Measurements from ENCODE around the gene HSCB.

Gene HSCB

GRCh38 chr22:28773461-28773867 is 31.6 kb downstream of the HSCB start:
- H3K27me3 ChIP-seq (ENCODE audit: low read length), result no peaks in the 10 kb centered on the region
- peak overlapping the region; percentile 68 for H3K9ac ChIP-seq (ENCODE audit: low read length)
- H2AFZ ChIP-seq (ENCODE audit: low read depth, low read length, severe bottlenecking), result peak overlapping the region; percentile 65
- H3K4me3 ChIP-seq (ENCODE audit: insufficient read depth, low read length, poor library complexity, severe bottlenecking), result peak overlapping the region; percentile 87
- TF ChIP-seq EZH2phosphoT487 (conservative IDR thresholded peaks at IDR 0.05; ENCODE audit: low read length), result no peak
- no peak for TF ChIP-seq CTCF (IDR thresholded peaks at IDR 0.05; ENCODE audit: insufficient read depth, low read length, poor library complexity, severe bottlenecking)
- H3F3A ChIP-seq (ENCODE audit: insufficient read depth), result no peaks in the 10 kb centered on the region
- H3K36me3 ChIP-seq (ENCODE audit: low read length), result no peaks in the 10 kb centered on the region
- peaks cover 37% of the 10 kb centered on the region for H3K79me2 ChIP-seq (ENCODE audit: insufficient read depth, low read length)
- H3K27ac ChIP-seq (ENCODE audit: low read depth, low read length), result peak overlapping the region; percentile 11
- no peaks in the 10 kb centered on the region for H3K9me2 ChIP-seq (replicated peaks; ENCODE audit: insufficient read depth, low read length)
- H3K4me2 ChIP-seq (ENCODE audit: low read depth, low read length, poor library complexity, severe bottlenecking), result peak overlapping the region; percentile 82
- H4K20me1 ChIP-seq (ENCODE audit: low read depth, low read length), result no peaks in the 10 kb centered on the region
- H3K9me3 ChIP-seq (ENCODE audit: insufficient read depth, low read length), result no peaks in the 10 kb centered on the region

GRCh38 chr22:28774378-28774777 is 32.5 kb downstream of the HSCB start:
- H3K9me2 ChIP-seq (replicated peaks; ENCODE audit: insufficient read depth, low read length), result no peaks in the 10 kb centered on the region
- H3K36me3 ChIP-seq (ENCODE audit: low read length), result no peaks in the 10 kb centered on the region

GRCh38 chr22:28779833-28780232 is 38.0 kb downstream of the HSCB start:
- no peak overlapping the region for H2AFZ ChIP-seq (ENCODE audit: low read depth, low read length, severe bottlenecking)
- H3K27ac ChIP-seq (ENCODE audit: low read depth, low read length), result no peak overlapping the region
- H3K4me3 ChIP-seq (ENCODE audit: insufficient read depth, low read length, poor library complexity, severe bottlenecking), result no peak overlapping the region
- H3K9me3 ChIP-seq (ENCODE audit: insufficient read depth, low read length), result no peaks in the 10 kb centered on the region
- no peak overlapping the region for H3K9ac ChIP-seq (ENCODE audit: low read length)
- H3K79me2 ChIP-seq (ENCODE audit: insufficient read depth, low read length), result peaks cover 28% of the 10 kb centered on the region
- no peaks in the 10 kb centered on the region for H3F3A ChIP-seq (ENCODE audit: insufficient read depth)
- H3K4me2 ChIP-seq (ENCODE audit: low read depth, low read length, poor library complexity, severe bottlenecking), result no peak overlapping the region
- H3K27me3 ChIP-seq (ENCODE audit: low read length), result no peaks in the 10 kb centered on the region
- H3K9me2 ChIP-seq (replicated peaks; ENCODE audit: insufficient read depth, low read length), result no peaks in the 10 kb centered on the region
- no peak for TF ChIP-seq CTCF (IDR thresholded peaks at IDR 0.05; ENCODE audit: insufficient read depth, low read length, poor library complexity, severe bottlenecking)
- TF ChIP-seq EZH2phosphoT487 (conservative IDR thresholded peaks at IDR 0.05; ENCODE audit: low read length), result no peak
- 0 out of 2 replicates have a peak, but pooled peaks cover 6% of the 10 kb centered on the region for H3K36me3 ChIP-seq (ENCODE audit: low read length)
- peaks cover 6% of the 10 kb centered on the region; the same call in 1 of the 2 replicates for H4K20me1 ChIP-seq (ENCODE audit: low read depth, low read length)

More at GRCh38 chr22:28774378-28774777, 32.5 kb downstream of the HSCB start:
- Histone ChIP-seq H3K27me3 (ENCODE audit: low read length) (no peaks in the 10 kb centered on the region), H3K9me3 (ENCODE audit: insufficient read depth, low read length) (no peaks in the 10 kb centered on the region), H3K27ac (ENCODE audit: low read depth, low read length) (no peak overlapping the region), H2AFZ (ENCODE audit: low read depth, low read length, severe bottlenecking) (no peak overlapping the region), H3K9ac (ENCODE audit: low read length) (no peak overlapping the region), H3K79me2 (ENCODE audit: insufficient read depth, low read length) (peaks cover 37% of the 10 kb centered on the region), H3K4me3 (ENCODE audit: insufficient read depth, low read length, poor library complexity, severe bottlenecking) (no peak overlapping the region), H4K20me1 (ENCODE audit: low read depth, low read length) (no peaks in the 10 kb centered on the region), H3K4me2 (ENCODE audit: low read depth, low read length, poor library complexity, severe bottlenecking) (peak overlapping the region; percentile 8), H3F3A (ENCODE audit: insufficient read depth) (no peaks in the 10 kb centered on the region)
- no peak for TF ChIP-seq EZH2phosphoT487 (conservative IDR thresholded peaks at IDR 0.05; ENCODE audit: low read length)

- Histone ChIP-seq H3K79me2 (ENCODE audit: insufficient read depth, low read length) (peaks cover 23% of the 10 kb centered on the region), H3K36me3 (ENCODE audit: low read length) (peaks cover 7% of the 10 kb centered on the region; the same call in 1 of the 2 replicates), H3K9me2 (replicated peaks; ENCODE audit: insufficient read depth, low read length) (no peaks in the 10 kb centered on the region), H3K9ac (ENCODE audit: low read length) (no peak overlapping the region), H3K4me2 (ENCODE audit: low read depth, low read length, poor library complexity, severe bottlenecking) (no peak overlapping the region), H3K4me3 (ENCODE audit: insufficient read depth, low read length, poor library complexity, severe bottlenecking) (no peak overlapping the region), H3K27ac (ENCODE audit: low read depth, low read length) (no peak overlapping the region), H3K27me3 (ENCODE audit: low read length) (no peaks in the 10 kb centered on the region), H4K20me1 (ENCODE audit: low read depth, low read length) (peaks cover 6% of the 10 kb centered on the region; the same call in 1 of the 2 replicates), H3K9me3 (ENCODE audit: insufficient read depth, low read length) (no peaks in the 10 kb centered on the region), H2AFZ (ENCODE audit: low read depth, low read length, severe bottlenecking) (no peak overlapping the region), H3F3A (ENCODE audit: insufficient read depth) (no peaks in the 10 kb centered on the region)
- TF ChIP-seq CTCF (IDR thresholded peaks at IDR 0.05; ENCODE audit: insufficient read depth, low read length, poor library complexity, severe bottlenecking), result no peak
- no peak for TF ChIP-seq EZH2phosphoT487 (conservative IDR thresholded peaks at IDR 0.05; ENCODE audit: low read length)
Observed at GRCh38 chr22:28780296-28780695, 38.5 kb downstream of the HSCB start.
